ENCODE measurements around the gene PCNX2. TPM values are rescaled to one million over a fixed set of nuclear protein-coding genes. Genes with fewer than 3 reads are reported as not detected.

The PCNX2 gene
- total RNA-seq, 2 donors from 2014 or later = 64.1 to 70.1 TPM

DNA sequence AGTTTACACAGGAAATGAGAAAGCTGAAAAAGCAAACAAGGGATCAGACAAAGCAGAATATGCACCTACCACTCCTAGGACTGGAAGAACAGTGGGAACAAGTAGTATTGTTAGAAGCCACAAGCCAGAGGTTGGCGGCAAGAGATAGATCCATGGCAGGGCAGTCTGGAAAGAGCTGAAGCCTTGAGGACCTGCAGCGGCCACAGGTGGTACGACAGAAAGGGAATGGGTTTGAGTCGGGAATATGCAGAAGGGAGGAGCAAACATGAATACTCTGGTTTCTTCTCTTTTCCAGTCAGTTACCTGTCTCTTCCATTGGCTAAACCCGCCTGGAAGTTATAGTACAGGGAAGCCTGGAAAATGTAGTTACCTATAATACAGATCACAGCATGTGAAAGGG lies 3.9 kb upstream of the PCNX2 start:
- ATAC-seq (no peak), DNase-seq (no peak)
- no peaks in the 10 kb centered on the region for H3K36me3 Mint-ChIP-seq (ENCODE audit: low read depth)
- no peaks in the 10 kb centered on the region for H3K9me3 ChIP-seq (ENCODE audit: control insufficient read depth, low read length, poor library complexity, severe bottlenecking)
- peaks cover 8% of the 10 kb centered on the region for H3K27me3 Mint-ChIP-seq
- no peak overlapping the region for H3K27ac Mint-ChIP-seq
- no peak overlapping the region for H3K4me3 Mint-ChIP-seq
- H3K4me1 Mint-ChIP-seq = peaks cover 13% of the 10 kb centered on the region

DNA sequence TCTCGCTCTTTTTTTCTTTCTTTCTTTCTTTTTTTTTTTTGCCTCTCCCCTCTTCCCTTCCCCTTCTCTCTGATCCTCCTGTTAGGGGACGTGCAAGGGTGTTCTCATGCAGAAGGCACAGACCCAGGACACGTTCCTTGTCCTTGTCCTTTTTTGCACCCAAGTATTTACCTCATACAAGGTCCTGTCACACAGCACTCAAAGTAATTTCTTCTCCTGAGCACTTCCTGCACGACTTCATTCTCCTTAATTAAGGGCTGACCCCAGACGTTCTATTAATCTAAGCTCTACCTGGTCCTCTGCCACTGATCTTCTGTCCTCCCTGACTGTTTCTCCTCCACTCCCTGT lies 424 bp upstream of the PCNX2 start:
- H3K4me3 Mint-ChIP-seq = no peak overlapping the region
- H3K4me1 Mint-ChIP-seq = peaks cover 32% of the 10 kb centered on the region
- H3K27ac Mint-ChIP-seq = peak overlapping the region; percentile 96
- no peaks in the 10 kb centered on the region for H3K36me3 Mint-ChIP-seq (ENCODE audit: low read depth)
- peaks cover 4% of the 10 kb centered on the region for H3K27me3 Mint-ChIP-seq
- ATAC-seq (no peak), DNase-seq (no peak)
- H3K9me3 ChIP-seq (ENCODE audit: control insufficient read depth, low read length, poor library complexity, severe bottlenecking) = no peaks in the 10 kb centered on the region

DNA sequence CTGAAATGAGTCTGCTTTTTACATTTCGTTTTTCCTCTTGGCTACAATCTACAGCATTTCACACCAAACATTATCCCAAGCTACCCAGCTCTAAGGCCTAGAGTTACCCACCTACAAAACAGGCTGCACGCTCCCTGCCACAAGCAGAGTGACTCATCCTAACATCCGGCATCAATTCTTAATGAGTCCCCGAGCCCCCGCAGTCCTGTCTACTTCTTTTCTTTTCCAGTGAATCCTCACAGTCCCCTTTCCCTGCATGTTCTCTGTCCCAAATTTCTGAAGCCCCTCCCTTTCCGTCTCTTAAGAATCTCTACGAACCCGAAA lies 650 bp downstream of the PCNX2 start:
- ATAC-seq = peak; percentile 70
- no peaks in the 10 kb centered on the region for H3K9me3 ChIP-seq (ENCODE audit: control insufficient read depth, low read length, poor library complexity, severe bottlenecking)
- no peaks in the 10 kb centered on the region for H3K36me3 Mint-ChIP-seq (ENCODE audit: low read depth)
- H3K4me3 Mint-ChIP-seq = no peak overlapping the region
- DNase-seq = peak in 2 of 3 donors; percentile 13 to 27
- peak overlapping the region; percentile 96 for H3K27ac Mint-ChIP-seq
- peaks cover 37% of the 10 kb centered on the region for H3K4me1 Mint-ChIP-seq
- H3K27me3 Mint-ChIP-seq = no peaks in the 10 kb centered on the region

DNA sequence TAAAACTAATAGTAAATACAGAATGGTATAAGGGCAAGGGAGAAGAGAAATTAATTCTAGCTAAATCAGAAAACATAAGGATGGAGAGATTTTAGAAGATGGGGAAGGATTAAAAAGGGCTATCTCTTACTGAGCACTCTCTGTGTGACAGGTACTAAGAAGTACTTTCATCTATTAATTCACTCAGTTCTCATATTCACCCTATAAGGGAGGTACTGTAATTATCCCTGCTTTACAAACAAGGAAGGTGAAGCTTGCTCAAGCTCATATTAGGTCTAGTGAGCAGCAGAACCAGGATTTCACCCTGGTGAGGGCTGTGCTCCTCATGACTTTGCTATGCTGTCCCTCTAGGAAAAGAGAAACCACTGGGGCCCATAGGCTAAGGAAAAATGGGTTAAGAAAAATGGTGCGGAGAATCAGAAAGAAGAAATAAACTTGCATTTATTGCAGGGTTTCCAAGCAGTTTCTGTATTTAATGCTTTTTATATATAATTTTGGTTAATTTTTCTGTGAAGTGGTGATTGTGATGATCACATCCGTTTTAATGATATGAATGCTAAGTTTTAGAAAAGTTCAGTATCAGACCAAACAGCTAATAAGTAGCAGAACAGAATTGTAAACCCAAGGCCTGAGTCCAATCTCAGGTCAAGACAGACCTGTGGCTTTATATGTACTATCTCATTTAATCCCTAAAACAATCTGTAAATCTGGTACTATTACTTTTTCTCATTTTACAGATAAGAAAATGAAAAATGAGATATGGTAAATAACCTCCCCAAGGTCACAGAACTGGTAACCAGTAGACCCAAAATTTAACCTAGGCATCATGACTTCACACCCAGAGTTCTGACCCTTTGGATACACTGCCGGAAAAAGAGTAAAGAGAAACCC lies 1.7 kb downstream of the PCNX2 start:
- DNase-seq = no peak
- H3K4me3 Mint-ChIP-seq = peak overlapping the region; percentile 43
- peaks cover 37% of the 10 kb centered on the region for H3K4me1 Mint-ChIP-seq
- H3K36me3 Mint-ChIP-seq (ENCODE audit: low read depth) = no peaks in the 10 kb centered on the region
- no peaks in the 10 kb centered on the region for H3K9me3 ChIP-seq (ENCODE audit: control insufficient read depth, low read length, poor library complexity, severe bottlenecking)
- ATAC-seq = no peak
- peak overlapping the region; percentile 96 for H3K27ac Mint-ChIP-seq
- no peaks in the 10 kb centered on the region for H3K27me3 Mint-ChIP-seq

DNA sequence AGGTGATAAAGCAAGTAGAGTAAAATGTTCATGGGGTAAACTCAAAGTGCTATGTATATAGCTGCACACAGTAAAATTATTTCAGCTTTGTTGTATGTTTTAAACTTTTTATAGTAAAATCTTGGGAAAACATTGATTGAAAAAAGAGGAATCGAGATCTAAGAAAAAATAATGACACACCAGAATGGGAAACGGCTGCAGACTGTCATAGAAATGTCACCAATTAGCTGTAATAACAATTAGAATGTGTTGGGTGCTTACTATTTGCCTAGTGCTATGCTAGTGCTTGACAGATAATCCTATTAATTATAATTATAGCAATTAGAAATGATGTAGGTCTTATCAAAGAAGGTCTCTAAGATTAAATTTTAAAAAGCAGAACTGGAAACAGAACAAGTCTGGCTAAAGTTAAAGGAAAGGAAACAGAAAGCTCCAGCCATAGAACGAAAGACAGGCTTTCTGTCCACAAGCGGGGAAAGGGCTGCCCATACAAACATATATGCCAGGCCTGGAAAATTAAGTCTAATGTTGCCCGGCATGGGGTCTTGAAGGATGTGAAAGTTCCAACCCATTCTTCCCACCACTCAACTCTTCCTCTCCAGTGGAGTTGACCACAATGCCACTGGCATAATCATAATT lies 5.0 kb downstream of the PCNX2 start:
- Mint-ChIP-seq H3K27ac (peak overlapping the region; percentile 27), H3K4me1 (peaks cover 41% of the 10 kb centered on the region)

DNA sequence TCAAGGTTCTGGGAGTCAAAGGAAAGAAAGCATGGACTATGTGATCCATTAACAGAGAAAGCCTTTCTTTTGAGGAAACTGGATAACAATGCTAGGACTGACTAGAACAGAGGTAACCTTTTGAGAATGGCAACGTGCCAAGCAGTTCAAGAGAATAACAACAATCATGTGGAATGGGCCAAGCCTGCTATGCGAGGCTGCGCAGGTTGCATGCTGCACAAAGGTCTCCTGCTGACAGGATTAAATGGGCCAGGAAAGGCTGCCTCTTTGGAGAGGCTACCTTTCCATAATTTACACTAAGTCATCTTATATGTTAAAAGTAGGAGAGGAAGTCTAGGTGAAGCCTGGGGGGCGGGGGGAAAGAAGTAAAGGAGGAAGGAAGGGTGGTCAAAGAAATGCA lies 5.8 kb downstream of the PCNX2 start:
- H3K4me3 Mint-ChIP-seq = no peak overlapping the region
- no peaks in the 10 kb centered on the region for H3K9me3 ChIP-seq (ENCODE audit: control insufficient read depth, low read length, poor library complexity, severe bottlenecking)
- DNase-seq (no peak), ATAC-seq (no peak)
- H3K27me3 Mint-ChIP-seq = no peaks in the 10 kb centered on the region
- H3K27ac Mint-ChIP-seq = no peak overlapping the region
- H3K4me1 Mint-ChIP-seq = peaks cover 38% of the 10 kb centered on the region
- H3K36me3 Mint-ChIP-seq (ENCODE audit: low read depth) = peaks cover 2% of the 10 kb centered on the region

More for the DNA sequence above, 5.0 kb downstream of the PCNX2 start:
- no peaks in the 10 kb centered on the region for H3K9me3 ChIP-seq (ENCODE audit: control insufficient read depth, low read length, poor library complexity, severe bottlenecking)
- Mint-ChIP-seq H3K4me3 (no peak overlapping the region), H3K36me3 (ENCODE audit: low read depth) (peaks cover 2% of the 10 kb centered on the region), H3K27me3 (no peaks in the 10 kb centered on the region)
- ATAC-seq (no peak), DNase-seq (no peak)

DNA sequence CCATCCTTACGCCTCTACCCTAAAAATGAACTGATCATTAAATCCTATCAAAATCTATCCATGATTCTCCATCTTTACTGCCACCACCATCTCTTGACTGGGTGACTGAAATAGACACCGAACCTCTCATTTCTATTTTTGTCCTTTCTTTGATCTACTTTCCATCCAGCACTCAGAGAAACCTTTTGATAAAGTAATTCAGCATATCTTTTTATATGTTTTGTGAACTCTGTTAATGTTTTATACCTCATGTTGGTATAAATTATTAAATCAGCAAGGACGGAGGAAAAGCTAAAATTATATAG lies 13.0 kb downstream of the PCNX2 start:
- H3K4me1 Mint-ChIP-seq = peaks cover 48% of the 10 kb centered on the region
- ATAC-seq (no peak), DNase-seq (no peak)
- no peaks in the 10 kb centered on the region for H3K27me3 Mint-ChIP-seq
- peak overlapping the region; percentile 81 for H3K4me3 Mint-ChIP-seq
- H3K27ac Mint-ChIP-seq = peak overlapping the region; percentile 87
- H3K36me3 Mint-ChIP-seq (ENCODE audit: low read depth) = peaks cover 2% of the 10 kb centered on the region
- H3K9me3 ChIP-seq (ENCODE audit: control insufficient read depth, low read length, poor library complexity, severe bottlenecking) = no peaks in the 10 kb centered on the region

DNA sequence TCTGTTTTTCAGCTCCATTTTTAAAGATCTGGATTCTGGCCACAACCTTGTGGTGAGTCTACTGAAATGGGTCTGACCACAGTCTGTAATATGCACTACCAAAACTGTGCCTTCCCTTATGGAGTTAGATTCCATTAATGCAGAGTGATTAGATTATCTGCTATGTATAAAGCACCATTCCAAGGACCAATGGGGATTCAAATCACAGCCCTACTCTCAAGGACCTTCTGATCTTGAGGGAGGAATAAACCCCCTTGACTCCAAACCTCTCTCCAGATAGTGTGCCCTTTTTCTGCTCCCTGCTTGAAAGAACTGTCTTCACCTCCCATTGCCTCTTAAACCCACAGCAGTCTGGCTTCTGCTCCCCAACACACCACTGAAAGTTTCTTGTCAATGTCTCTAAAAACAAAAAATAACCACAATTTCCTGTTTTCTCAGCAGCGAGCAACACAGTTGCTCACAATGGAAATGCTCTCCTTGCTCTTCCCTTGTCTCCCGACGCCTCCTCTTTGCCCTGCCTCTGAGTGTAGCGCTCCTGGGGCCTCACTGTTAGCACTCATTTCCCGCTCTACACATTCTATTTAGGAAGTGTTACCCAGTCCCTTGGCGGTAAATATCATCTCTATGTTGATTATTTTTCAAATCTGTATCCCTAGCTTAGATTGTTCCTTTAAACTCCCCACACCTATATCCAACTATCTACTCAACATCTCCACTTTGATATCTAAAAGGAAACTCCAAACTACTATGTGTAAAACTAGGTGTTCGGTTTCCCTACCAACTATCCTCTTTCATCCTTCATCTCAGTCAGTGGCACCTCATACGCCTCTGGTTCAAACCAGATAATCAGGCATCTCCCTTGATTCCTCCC lies 13.6 kb downstream of the PCNX2 start:
- H3K27me3 Mint-ChIP-seq = no peaks in the 10 kb centered on the region
- peaks cover 2% of the 10 kb centered on the region for H3K36me3 Mint-ChIP-seq (ENCODE audit: low read depth)
- H3K9me3 ChIP-seq (ENCODE audit: control insufficient read depth, low read length, poor library complexity, severe bottlenecking) = no peaks in the 10 kb centered on the region
- H3K27ac Mint-ChIP-seq = peak overlapping the region; percentile 87
- DNase-seq (no peak), ATAC-seq (peak; percentile 87)
- peaks cover 50% of the 10 kb centered on the region for H3K4me1 Mint-ChIP-seq
- H3K4me3 Mint-ChIP-seq = peak overlapping the region; percentile 81

DNA sequence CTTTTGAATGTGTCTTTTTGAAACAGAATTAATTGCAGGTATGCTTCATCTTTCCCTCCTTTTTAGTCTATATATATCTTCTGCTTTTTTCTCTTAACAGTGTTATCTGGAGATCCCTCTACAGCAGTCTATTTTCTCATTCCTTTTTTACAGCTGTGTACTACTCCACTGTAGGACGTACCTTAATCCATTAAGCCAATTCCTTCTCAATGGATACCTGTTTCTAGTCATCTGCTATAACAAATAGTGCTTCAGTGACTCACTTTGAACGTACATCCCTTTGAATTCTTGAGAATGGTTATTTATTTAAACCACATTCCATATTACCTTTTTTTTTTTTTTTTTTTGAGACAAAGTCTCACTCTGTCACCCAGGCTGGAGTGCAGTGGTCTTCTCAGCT lies 15.6 kb downstream of the PCNX2 start:
- DNase-seq (no peak), ATAC-seq (no peak)
- no peaks in the 10 kb centered on the region for H3K9me3 ChIP-seq (ENCODE audit: control insufficient read depth, low read length, poor library complexity, severe bottlenecking)
- Mint-ChIP-seq H3K4me1 (peaks cover 48% of the 10 kb centered on the region), H3K4me3 (no peak overlapping the region), H3K27me3 (no peaks in the 10 kb centered on the region), H3K27ac (peak overlapping the region; percentile 87), H3K36me3 (ENCODE audit: low read depth) (peaks cover 3% of the 10 kb centered on the region)

DNA sequence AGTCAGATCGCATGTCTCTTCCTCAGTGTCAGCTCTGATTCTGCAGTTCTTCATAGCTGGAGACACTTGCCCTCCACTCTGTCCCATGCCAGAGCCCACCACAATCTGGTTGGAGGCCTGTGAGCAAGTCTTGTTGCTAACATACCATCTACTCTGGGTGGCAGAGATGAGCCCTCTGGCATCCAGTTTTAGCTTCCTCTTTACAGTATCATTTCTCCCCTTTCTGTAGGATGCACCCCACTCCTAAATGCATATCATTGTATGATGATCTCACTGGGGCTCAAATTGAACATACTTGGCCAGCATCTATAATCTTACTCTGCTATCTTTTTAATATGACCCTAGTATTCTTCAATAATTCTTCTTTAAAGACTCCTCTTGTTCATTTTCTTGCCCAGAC lies 16.9 kb downstream of the PCNX2 start:
- H3K4me1 Mint-ChIP-seq = peaks cover 43% of the 10 kb centered on the region
- H3K9me3 ChIP-seq (ENCODE audit: control insufficient read depth, low read length, poor library complexity, severe bottlenecking) = no peaks in the 10 kb centered on the region
- H3K27me3 Mint-ChIP-seq = no peaks in the 10 kb centered on the region
- peaks cover 6% of the 10 kb centered on the region for H3K36me3 Mint-ChIP-seq (ENCODE audit: low read depth)
- ATAC-seq = no peak
- H3K27ac Mint-ChIP-seq = peak overlapping the region; percentile 24
- no peak for DNase-seq
- no peak overlapping the region for H3K4me3 Mint-ChIP-seq

DNA sequence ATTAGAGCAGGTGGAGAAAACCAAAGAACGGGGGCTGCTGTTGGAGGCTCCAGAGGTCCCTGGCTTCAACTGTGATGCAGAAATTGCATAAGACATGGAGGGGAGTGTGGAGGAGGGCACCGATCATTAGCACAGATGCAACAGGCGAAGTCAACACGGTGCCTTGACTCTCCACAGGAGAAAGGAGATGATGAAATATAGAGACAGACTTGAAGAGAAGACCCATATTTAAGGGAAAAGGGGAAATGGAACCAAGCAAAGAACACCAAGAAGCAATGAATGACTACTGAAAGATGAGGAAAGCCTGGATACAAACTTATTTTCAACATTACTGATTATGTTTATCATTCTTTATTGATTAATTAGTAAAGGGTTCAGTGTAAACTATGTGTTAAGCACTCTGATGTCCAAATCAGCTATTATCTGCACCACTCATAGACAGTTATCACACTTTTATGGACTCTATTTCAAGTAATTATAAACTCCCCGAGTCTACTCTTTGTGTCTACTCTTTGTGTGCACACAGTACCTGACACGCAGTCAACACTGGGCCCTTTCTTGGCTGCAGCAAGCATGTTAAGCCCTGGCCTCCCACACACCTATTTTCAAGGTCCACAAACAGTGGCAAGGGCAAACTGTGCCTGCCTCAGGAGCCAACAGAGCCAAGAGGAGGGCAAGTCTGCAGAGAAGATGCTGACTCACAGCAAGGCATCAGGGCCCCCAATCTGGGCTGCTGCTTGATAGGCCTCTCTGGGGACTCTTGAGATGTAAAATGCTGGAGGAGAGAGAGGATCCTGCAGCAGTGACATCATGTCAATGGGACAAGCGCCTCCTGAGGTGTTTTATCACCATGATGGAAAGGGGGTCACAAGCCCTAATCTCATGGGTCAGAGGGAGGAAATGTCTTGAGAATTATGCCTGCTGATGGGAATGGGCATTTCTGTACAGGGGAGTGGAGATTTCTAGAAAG lies 17.6 kb downstream of the PCNX2 start:
- H3K9me3 ChIP-seq (ENCODE audit: control insufficient read depth, low read length, poor library complexity, severe bottlenecking) = no peaks in the 10 kb centered on the region
- H3K4me1 Mint-ChIP-seq = peaks cover 38% of the 10 kb centered on the region
- ATAC-seq (no peak), DNase-seq (no peak)
- no peaks in the 10 kb centered on the region for H3K27me3 Mint-ChIP-seq
- peak overlapping the region; percentile 24 for H3K27ac Mint-ChIP-seq
- peaks cover 6% of the 10 kb centered on the region for H3K36me3 Mint-ChIP-seq (ENCODE audit: low read depth)
- no peak overlapping the region for H3K4me3 Mint-ChIP-seq

DNA sequence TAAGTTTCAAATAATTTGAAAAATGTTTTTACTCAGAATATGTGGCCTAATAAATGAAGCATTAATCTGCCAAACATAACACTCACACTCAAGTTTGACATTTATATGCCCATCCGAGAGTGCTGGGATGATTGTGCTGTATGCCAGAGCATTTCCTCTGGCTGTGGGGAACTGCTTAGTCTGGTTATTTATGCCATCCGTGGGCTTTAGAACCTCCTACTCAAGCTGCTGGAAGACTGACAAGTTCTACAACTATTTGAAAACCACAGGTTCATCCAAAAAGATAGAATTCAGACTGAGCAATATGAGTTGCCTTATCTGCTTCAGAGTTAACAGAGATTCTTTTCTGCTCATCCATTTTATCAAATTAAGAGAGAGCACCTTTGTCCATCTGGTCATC lies 25.9 kb downstream of the PCNX2 start:
- Mint-ChIP-seq H3K36me3 (ENCODE audit: low read depth) (peaks cover 11% of the 10 kb centered on the region), H3K4me3 (no peak overlapping the region), H3K27me3 (no peaks in the 10 kb centered on the region), H3K4me1 (peaks cover 19% of the 10 kb centered on the region), H3K27ac (no peak overlapping the region)
- H3K9me3 ChIP-seq (ENCODE audit: control insufficient read depth, low read length, poor library complexity, severe bottlenecking) = no peaks in the 10 kb centered on the region
- DNase-seq (no peak), ATAC-seq (no peak)

Data from T-helper 17 cell (primary cell).